NCI-H1436 (cell line): Measurements from ENCODE around the gene CEP170.
"Not testable (repeated sequence)": the region's sequence is repeated elsewhere in the genome, so short reads cannot be mapped to it uniquely, and the experiment has no call there.

ENCODE experiments used
- DNase-seq: peaks from one replicate; lab custom pipeline; 2025; lab: John Stamatoyannopoulos, UW

Gene CEP170

DNA sequence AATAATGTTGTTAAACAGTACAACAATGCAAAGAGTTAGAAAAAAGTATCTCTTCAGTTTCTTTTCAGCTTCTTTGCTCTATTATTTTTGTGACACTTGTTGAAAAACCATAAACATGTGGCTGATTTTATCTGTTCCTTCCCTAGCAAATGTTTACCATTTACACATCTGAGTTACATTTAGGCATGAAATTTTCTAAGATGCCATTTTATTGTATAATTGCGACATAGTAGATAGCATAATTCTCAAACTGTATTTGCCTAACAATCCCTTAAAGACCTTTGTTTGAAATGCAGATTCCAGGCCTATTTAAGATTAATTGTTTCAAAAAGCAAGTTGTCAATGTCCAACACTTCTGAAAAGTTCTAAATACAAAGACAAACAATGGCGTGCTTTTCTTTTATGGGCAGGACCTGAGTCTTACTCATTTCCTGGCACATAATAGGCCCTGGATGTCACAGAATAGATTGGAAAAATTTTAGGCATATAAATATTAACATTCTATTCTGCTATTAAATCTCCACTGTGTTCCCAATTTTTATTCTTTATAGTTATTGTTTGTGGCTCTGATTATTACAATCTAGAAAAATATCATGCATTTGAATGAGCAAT lies 81.2 kb downstream of the CEP170 start:
- DNase-seq: not testable (repeated sequence)

GRCh38 chr1:243164911-243165310 lies 90.2 kb downstream of the CEP170 start:
- not testable (repeated sequence) for DNase-seq

DNA sequence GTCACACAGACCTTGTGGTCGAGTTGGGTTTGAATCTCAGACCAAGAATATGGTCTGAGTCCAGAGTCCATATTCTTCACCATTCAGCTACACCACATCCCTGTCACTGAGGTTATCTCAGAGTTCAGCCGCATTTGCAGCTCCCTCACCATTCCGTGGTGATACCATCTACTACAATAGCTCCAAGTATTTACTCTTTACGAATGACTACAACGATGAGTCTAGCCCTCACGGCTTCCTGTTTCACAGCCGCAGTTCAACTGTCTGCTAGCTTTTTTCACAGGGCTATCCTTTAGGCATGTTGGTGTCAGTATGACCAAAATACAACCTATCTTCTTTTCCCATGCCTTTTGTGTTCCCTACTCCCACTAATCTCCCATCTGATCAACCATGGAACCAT lies 104.2 kb downstream of the CEP170 start:
- not testable (repeated sequence) for DNase-seq

GRCh38 chr1:243149120-243149519 lies 106.0 kb downstream of the CEP170 start:
- not testable (repeated sequence) for DNase-seq

GRCh38 chr1:243147351-243147750 lies 107.7 kb downstream of the CEP170 start:
- DNase-seq: not testable (repeated sequence)

- DNase-seq: not testable (repeated sequence)
Measured at GRCh38 chr1:243140498-243140897, 114.6 kb downstream of the CEP170 start.

- DNase-seq: peak; percentile 72
Measured at GRCh38 chr1:243122876-243123409, 132.1 kb downstream of the CEP170 start.

DNA sequence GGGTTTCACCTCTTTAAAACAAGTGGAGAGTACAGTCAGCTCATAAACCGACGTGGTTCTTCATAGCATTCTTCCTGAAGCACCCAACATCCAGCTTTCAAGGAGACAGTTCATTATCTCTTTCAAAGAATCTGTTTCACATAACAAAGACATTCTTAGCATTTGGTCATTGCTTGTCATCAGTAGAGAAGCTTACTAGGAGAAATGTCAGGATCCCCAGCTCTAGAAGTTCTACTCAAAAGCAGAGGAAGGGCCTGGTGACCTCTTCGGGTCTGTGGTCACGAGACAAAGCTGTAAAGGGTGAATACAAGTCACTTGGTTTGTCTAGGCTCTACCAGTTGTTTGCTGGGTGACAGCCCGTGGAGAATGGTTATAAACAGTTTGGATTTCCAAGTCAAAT lies 133.1 kb downstream of the CEP170 start:
- DNase-seq: not testable (repeated sequence)

- not testable (repeated sequence) for DNase-seq
Measured at GRCh38 chr1:243118601-243119322, 136.3 kb downstream of the CEP170 start.

GRCh38 chr1:243116187-243116586 lies 138.9 kb downstream of the CEP170 start:
- DNase-seq: not testable (repeated sequence)

GRCh38 chr1:243114769-243115168 lies 140.3 kb downstream of the CEP170 start:
- DNase-seq: not testable (repeated sequence)

- DNase-seq: peak; percentile 94
Measured at GRCh38 chr1:243114059-243114713, 140.9 kb downstream of the CEP170 start.

DNA sequence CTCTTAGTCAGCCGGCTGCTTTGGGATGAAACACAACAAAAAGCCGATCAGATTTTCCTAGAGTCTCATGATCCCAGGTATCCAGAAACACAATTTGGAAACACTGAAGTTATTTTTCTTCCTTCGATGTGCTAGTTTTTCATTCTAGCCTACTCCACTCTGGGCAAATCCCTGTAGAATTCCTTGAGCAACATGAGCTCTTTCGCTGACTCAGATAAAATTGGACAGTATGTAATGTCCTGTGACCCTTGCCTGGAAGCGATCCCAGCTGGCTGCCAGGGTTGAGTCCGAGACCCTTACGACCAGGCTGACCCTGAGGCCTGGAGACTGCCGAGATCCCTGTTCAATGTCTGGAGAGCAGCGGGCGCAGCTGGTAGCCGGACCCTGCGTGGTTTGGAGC lies 147.9 kb downstream of the CEP170 start:
- DNase-seq: not testable (repeated sequence)

- DNase-seq: not testable (repeated sequence)
Measured at GRCh38 chr1:243105652-243106332, 149.3 kb downstream of the CEP170 start.

GRCh38 chr1:243105104-243105503 lies 150.0 kb downstream of the CEP170 start:
- not testable (repeated sequence) for DNase-seq

DNA sequence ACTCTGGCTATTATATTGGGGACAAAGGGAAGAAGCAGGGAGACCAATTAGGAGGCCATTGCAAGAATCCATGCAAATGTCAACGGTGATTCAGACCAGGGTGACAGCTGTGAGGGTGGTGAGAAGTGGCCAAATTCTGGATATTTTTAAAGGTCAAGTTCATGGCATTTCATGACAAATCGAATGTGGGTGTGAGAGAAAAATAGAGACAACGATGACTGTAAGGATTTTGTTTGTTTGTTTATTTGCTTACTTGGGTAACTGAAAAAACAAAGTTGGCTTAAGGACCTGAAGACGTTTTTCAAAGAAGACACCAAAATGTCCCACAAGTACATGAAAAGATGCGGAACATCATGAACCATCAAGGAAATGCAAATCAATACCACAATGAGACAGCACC lies 150.6 kb downstream of the CEP170 start:
- DNase-seq: not testable (repeated sequence)

GRCh38 chr1:243101551-243102050 lies 153.5 kb downstream of the CEP170 start:
- DNase-seq: not testable (repeated sequence)

GRCh38 chr1:243087368-243087767 lies 167.7 kb downstream of the CEP170 start:
- not testable (repeated sequence) for DNase-seq
